Astrocyte (in vitro differentiated cells and primary cell): ENCODE measurements around the gene DTX2. TPM values are rescaled to one million over a fixed set of nuclear protein-coding genes. Genes with fewer than 3 reads are reported as not detected.
"Not testable (repeated sequence)": the region's sequence is repeated elsewhere in the genome, so short reads cannot be mapped to it uniquely, and the experiment has no call there.

Source experiments
- DNase-seq: peaks from one replicate; pipeline ENCODE4 v3.0.0-alpha.2; 2010; ENCODE audit warnings: low read depth
- FAIRE-seq: peaks from 2 replicates; lab custom pipeline; 2011; peaks lifted over from hg19 to GRCh38; lab: Jason Lieb, UNC
- H2AFZ ChIP-seq: 2 replicates; pipeline ENCODE4 v1.6.0; 2012; ENCODE audit warnings: low read depth, low read length, inconsistent platforms
- H3K27ac ChIP-seq: 2 replicates; pipeline ENCODE4 v1.5.1; 2011; ENCODE audit warnings: low read depth, low read length, inconsistent platforms
- H3K27me3 ChIP-seq: 2 replicates; pipeline ENCODE4 v1.6.0; 2011; ENCODE audit warnings: low read length, inconsistent platforms; ENCODE audit not compliant: insufficient read depth
- H3K36me3 ChIP-seq: 2 replicates; pipeline ENCODE4 v1.5.1; 2011; ENCODE audit warnings: low read length, inconsistent platforms; ENCODE audit not compliant: insufficient read depth
- H3K4me1 ChIP-seq: 2 replicates; pipeline ENCODE4 v1.5.1; 2011; ENCODE audit warnings: low read length, inconsistent platforms; ENCODE audit not compliant: insufficient read depth
- H3K4me2 ChIP-seq: 2 replicates; pipeline ENCODE4 v1.6.0; 2012; ENCODE audit warnings: low read length, inconsistent platforms
- H3K4me3 ChIP-seq: 2 replicates; pipeline ENCODE4 v1.5.1; 2011; ENCODE audit warnings: low read depth, mild to moderate bottlenecking, low read length, inconsistent platforms; ENCODE audit not compliant: insufficient read depth
- H3K79me2 ChIP-seq: 2 replicates; pipeline ENCODE4 v1.6.0; 2012; ENCODE audit warnings: mild to moderate bottlenecking, low read length, inconsistent platforms; ENCODE audit not compliant: insufficient read depth
- H3K9ac ChIP-seq: 2 replicates; pipeline ENCODE4 v1.6.0; 2012; ENCODE audit warnings: mild to moderate bottlenecking, low read length, inconsistent platforms
- H3K9me3 ChIP-seq: 2 replicates; pipeline ENCODE4 v1.5.1; 2012; ENCODE audit warnings: low read depth, mild to moderate bottlenecking, low read length, inconsistent platforms; ENCODE audit not compliant: insufficient read depth
- H4K20me1 ChIP-seq: 2 replicates; pipeline ENCODE4 v1.6.0; 2012; ENCODE audit warnings: low read length, inconsistent platforms; ENCODE audit not compliant: insufficient read depth
- H3K27ac Mint-ChIP-seq: one replicate; pipeline ENCODE4 v1.8.0; 2021; ENCODE audit warnings: mild to moderate bottlenecking, mixed read lengths; ENCODE audit not compliant: unreplicated experiment
- H3K27me3 Mint-ChIP-seq: one replicate; pipeline ENCODE4 v1.8.0; 2021; ENCODE audit warnings: low read depth, mixed read lengths; ENCODE audit not compliant: unreplicated experiment
- H3K36me3 Mint-ChIP-seq: one replicate; pipeline ENCODE4 v1.8.0; 2021; ENCODE audit warnings: low read depth, mixed read lengths; ENCODE audit not compliant: unreplicated experiment
- H3K4me1 Mint-ChIP-seq: one replicate; pipeline ENCODE4 v1.8.0; 2021; ENCODE audit warnings: low read depth, mixed read lengths; ENCODE audit not compliant: unreplicated experiment
- H3K4me3 Mint-ChIP-seq: one replicate; pipeline ENCODE4 v1.8.0; 2021; ENCODE audit warnings: mild to moderate bottlenecking, moderate library complexity, mixed read lengths; ENCODE audit not compliant: unreplicated experiment
- H3K9me3 Mint-ChIP-seq: one replicate; pipeline ENCODE4 v1.8.0; 2021; ENCODE audit warnings: mild to moderate bottlenecking, mixed read lengths; ENCODE audit not compliant: unreplicated experiment
- EZH2 ChIP-seq: IDR thresholded peaks from 2 replicates; pipeline ENCODE4 v1.6.1; 2012; ENCODE audit warnings: mild to moderate bottlenecking, low read length, inconsistent platforms; ENCODE audit not compliant: insufficient read depth
- total RNA-seq: library from RNA; stranded (reverse); gene quantifications from 2 replicates; pipeline ENCODE4 v1.2.1, GENCODE V29; 2021
- TF ChIP-seq, protein P1 (sequence below): IDR thresholded peaks from 2 replicates; pipeline ENCODE4 v1.5.1; 2011; ENCODE audit warnings: low read depth, mild to moderate bottlenecking, inconsistent platforms, low read length, moderate library complexity; ENCODE audit not compliant: insufficient read depth

Gene DTX2
- total RNA-seq, 1 donor from 2014 or later: 19.7 TPM

GRCh38 chr7:76504351-76505167 is 43.0 kb downstream of the DTX2 start:
- DNase-seq, H3K36me3 ChIP-seq, H4K20me1 ChIP-seq, H3K27me3 Mint-ChIP-seq, H3K27me3 ChIP-seq, H3K9me3 Mint-ChIP-seq, H3K27ac ChIP-seq, H3K4me3 Mint-ChIP-seq, FAIRE-seq, H2AFZ ChIP-seq, H3K79me2 ChIP-seq, H3K4me1 ChIP-seq, H3K4me2 ChIP-seq, H3K9me3 ChIP-seq, H3K9ac ChIP-seq, H3K36me3 Mint-ChIP-seq, H3K4me3 ChIP-seq: not testable (repeated sequence)
- H3K4me1 Mint-ChIP-seq: peaks cover 11% of the 10 kb centered on the region
- peak overlapping the region; percentile 2 for H3K27ac Mint-ChIP-seq

DNA sequence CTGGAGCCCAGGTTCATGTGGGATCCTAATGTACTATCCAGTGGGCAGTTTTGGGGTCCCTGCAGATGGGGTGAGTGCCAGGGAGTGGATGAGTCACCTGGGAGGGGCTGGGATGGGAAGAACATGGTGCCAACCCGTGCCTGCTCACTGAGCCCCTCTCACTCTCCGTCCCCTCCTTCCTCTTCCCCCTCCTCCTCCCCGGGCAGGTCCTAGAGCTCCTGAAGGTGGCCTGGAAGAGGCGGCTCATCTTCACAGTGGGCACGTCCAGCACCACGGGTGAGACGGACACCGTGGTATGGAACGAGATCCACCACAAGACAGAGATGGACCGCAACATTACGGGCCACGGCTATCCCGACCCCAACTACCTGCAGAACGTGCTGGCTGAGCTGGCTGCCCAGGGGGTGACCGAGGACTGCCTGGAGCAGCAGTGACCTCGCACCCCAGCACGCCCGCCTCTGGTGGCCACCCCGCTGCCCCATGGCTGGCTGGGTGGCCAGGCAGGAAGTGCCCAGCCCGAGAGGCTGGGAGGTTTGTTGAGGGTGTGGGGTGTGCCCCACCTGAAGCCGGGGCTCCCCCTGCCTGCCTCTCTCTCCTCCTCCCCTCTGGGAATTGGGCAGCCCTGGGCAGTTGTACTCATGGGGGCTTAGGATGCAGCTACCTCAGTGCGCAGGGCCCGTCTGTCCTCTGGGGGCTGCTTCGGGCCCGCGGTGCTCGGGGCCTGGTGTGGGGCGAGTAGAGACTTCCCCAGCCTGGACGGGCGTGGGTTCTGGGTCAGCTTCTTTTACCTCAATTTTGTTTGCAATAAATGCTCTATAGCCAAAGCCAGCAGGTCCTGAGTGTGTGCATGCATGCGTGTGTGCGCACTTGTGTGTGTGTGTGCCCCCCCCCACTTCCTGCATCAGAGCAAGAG is 43.9 kb downstream of the DTX2 start:
- H3K27ac ChIP-seq: no peak overlapping the region
- peaks cover 5% of the 10 kb centered on the region for H3K4me1 ChIP-seq
- H2AFZ ChIP-seq: no peak overlapping the region
- no peak overlapping the region for H3K27ac Mint-ChIP-seq
- H3K27me3 Mint-ChIP-seq: no peaks in the 10 kb centered on the region
- peaks cover 15% of the 10 kb centered on the region for H3K4me1 Mint-ChIP-seq
- H3K9ac ChIP-seq: no peak overlapping the region
- DNase-seq (no peak), FAIRE-seq (no peak)
- H3K9me3 ChIP-seq: no peaks in the 10 kb centered on the region
- H4K20me1 ChIP-seq: no peaks in the 10 kb centered on the region
- no peaks in the 10 kb centered on the region for H3K27me3 ChIP-seq
- peaks cover 6% of the 10 kb centered on the region for H3K36me3 Mint-ChIP-seq
- H3K4me2 ChIP-seq: no peak overlapping the region
- peaks cover 2% of the 10 kb centered on the region for H3K9me3 Mint-ChIP-seq
- H3K36me3 ChIP-seq: no peaks in the 10 kb centered on the region
- no peaks in the 10 kb centered on the region for H3K79me2 ChIP-seq
- no peak overlapping the region for H3K4me3 ChIP-seq
- TF ChIP-seq EZH2: no peak
- TF ChIP-seq, protein P1, sequence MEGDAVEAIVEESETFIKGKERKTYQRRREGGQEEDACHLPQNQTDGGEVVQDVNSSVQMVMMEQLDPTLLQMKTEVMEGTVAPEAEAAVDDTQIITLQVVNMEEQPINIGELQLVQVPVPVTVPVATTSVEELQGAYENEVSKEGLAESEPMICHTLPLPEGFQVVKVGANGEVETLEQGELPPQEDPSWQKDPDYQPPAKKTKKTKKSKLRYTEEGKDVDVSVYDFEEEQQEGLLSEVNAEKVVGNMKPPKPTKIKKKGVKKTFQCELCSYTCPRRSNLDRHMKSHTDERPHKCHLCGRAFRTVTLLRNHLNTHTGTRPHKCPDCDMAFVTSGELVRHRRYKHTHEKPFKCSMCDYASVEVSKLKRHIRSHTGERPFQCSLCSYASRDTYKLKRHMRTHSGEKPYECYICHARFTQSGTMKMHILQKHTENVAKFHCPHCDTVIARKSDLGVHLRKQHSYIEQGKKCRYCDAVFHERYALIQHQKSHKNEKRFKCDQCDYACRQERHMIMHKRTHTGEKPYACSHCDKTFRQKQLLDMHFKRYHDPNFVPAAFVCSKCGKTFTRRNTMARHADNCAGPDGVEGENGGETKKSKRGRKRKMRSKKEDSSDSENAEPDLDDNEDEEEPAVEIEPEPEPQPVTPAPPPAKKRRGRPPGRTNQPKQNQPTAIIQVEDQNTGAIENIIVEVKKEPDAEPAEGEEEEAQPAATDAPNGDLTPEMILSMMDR: no peak
- no peak overlapping the region for H3K4me3 Mint-ChIP-seq

- no peak for DNase-seq
- Histone ChIP-seq H3K36me3 (no peaks in the 10 kb centered on the region), H3K27me3 (no peaks in the 10 kb centered on the region), H3K4me2 (no peak overlapping the region), H3K4me1 (peaks cover 5% of the 10 kb centered on the region), H4K20me1 (no peaks in the 10 kb centered on the region), H3K9ac (no peak overlapping the region), H3K9me3 (no peaks in the 10 kb centered on the region), H3K79me2 (no peaks in the 10 kb centered on the region), H3K27ac (no peak overlapping the region), H3K4me3 (no peak overlapping the region), H2AFZ (no peak overlapping the region)
- Mint-ChIP-seq H3K36me3 (peaks cover 6% of the 10 kb centered on the region), H3K27ac (no peak overlapping the region), H3K27me3 (no peaks in the 10 kb centered on the region), H3K4me1 (peaks cover 15% of the 10 kb centered on the region), H3K4me3 (no peak overlapping the region), H3K9me3 (peaks cover 2% of the 10 kb centered on the region)
- TF ChIP-seq, protein P1: no peak
- TF ChIP-seq EZH2: no peak
- FAIRE-seq: no peak
These were observed 44.6 kb downstream of the DTX2 start for GRCh38 chr7:76506081-76506440.

DNA sequence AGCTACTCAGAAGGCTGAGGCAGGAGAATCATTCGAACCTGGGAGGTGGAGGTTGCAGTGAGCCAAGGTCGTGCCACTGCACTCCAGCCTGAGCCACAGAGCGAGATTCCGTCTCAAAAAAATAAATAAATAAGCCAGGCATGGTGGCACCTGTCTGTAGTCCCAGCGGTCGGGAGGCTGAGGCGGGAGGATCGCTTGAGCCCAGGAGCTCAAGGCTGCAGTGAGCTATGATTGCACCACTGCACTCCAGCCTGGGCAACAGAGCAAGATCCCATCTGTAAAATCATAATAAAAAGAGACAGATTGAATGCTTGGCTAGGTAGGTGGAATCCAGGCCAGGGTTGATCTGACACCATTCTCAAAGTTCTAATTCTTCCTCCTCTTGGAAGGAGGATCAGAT is 45.1 kb downstream of the DTX2 start:
- H3K27ac ChIP-seq, H3K4me1 ChIP-seq, H3K36me3 ChIP-seq, H4K20me1 ChIP-seq, H3K4me3 ChIP-seq, H3K79me2 ChIP-seq, H2AFZ ChIP-seq, H3K9me3 ChIP-seq, H3K27me3 ChIP-seq, H3K4me2 ChIP-seq, H3K27me3 Mint-ChIP-seq, H3K27ac Mint-ChIP-seq, H3K4me3 Mint-ChIP-seq, H3K9me3 Mint-ChIP-seq, H3K36me3 Mint-ChIP-seq, H3K9ac ChIP-seq, DNase-seq, FAIRE-seq: not testable (repeated sequence)
- H3K4me1 Mint-ChIP-seq: peaks cover 14% of the 10 kb centered on the region
